Gastroesophageal sphincter (tissue), 3 donors: ENCODE measurements around the gene SDC3.

Experiments used
- CTCF ChIP-seq, 4 experiments: fragments of 200-600 bp in 2 of 4; fragments of 450-650 bp in 2 of 4; sonication (generic) in 1 of 4; IDR thresholded peaks; one replicate each; pipeline ENCODE4 v1.5.1; 2017 to 2019; ENCODE audit warnings: antibody characterized with exemption in 4 of 4, mild to moderate bottlenecking in 2 of 4, moderate library complexity in 2 of 4
- EP300 ChIP-seq: sonication (generic); formaldehyde crosslinking; IDR thresholded peaks from one replicate; pipeline ENCODE4 v1.6.1; 2017; ENCODE audit warnings: antibody characterized with exemption, mild to moderate bottlenecking
- POLR2A ChIP-seq, 2 donors: fragments of 450-650 bp; IDR thresholded peaks; one replicate each; pipeline ENCODE4 v1.6.1; 2017; ENCODE audit warnings: antibody characterized with exemption in 2 of 2, mild to moderate bottlenecking in 2 of 2, moderate library complexity in 1 of 2
- POLR2AphosphoS5 ChIP-seq: sonication (generic); formaldehyde crosslinking; IDR thresholded peaks from one replicate; pipeline ENCODE4 v1.6.1; 2017; ENCODE audit warnings: antibody characterized with exemption

- TF ChIP-seq CTCF (IDR thresholded peaks at IDR 0.05) = no peak
- TF ChIP-seq POLR2AphosphoS5 = no peak
- no peak for TF ChIP-seq POLR2A (IDR thresholded peaks at IDR 0.05)
- TF ChIP-seq EP300 = no peak
These were observed 26.1 kb upstream of the SDC3 start for GRCh38 chr1:30934613-30935012.
